SK-N-SH (cell line): Measurements from ENCODE around the gene ZBTB38. TPM values are rescaled to one million over a fixed set of nuclear protein-coding genes. Genes with fewer than 3 reads are reported as not detected.
A peak's percentile ranks its signal among the peaks of the same experiment; 100 is the strongest.

ENCODE experiments used
- CTCF ChIA-PET: fragments of 300-600, 350-600 bp; formaldehyde crosslinking; extraction: SDS; loops from one replicate; lab custom pipeline; 2021; lab: Yijun Ruan, JAX
- POLR2A ChIA-PET: fragments of 350-600 bp; sonication (Branson Sonifier 250); formaldehyde crosslinking; extraction: SDS; loops from one replicate; lab custom pipeline; 2020; ENCODE audit warnings: antibody characterized with exemption, inconsistent platforms; lab: Yijun Ruan, JAX
- DNase-seq: peaks from one replicate; pipeline ENCODE4 v3.0.0; 2012
- H2AFZ ChIP-seq: fragments of 200-600 bp; sonication (generic); 2 replicates; pipeline ENCODE4 v1.8.1; 2016; ENCODE audit warnings: antibody characterized with exemption, mild to moderate bottlenecking, low read depth
- H3F3A ChIP-seq: fragments of 200-600 bp; sonication (generic); replicated peaks from 2 replicates; pipeline ENCODE3; 2016; ENCODE audit warnings: antibody characterized with exemption, mild to moderate bottlenecking; ENCODE audit not compliant: insufficient read depth
- H3K27ac ChIP-seq, 2 experiments: fragments of 200-500 bp in 1 of 2; fragments of 200-600 bp in 1 of 2; sonication (Bioruptor generic) in 1 of 2; sonication (generic), shearing (Covaris generic) in 1 of 2; 2 replicates each; pipeline versions ENCODE4 v1.5.1 to v1.6.1; 2014 to 2016; ENCODE audit warnings: low read depth in 2 of 2, inconsistent platforms in 1 of 2, low read length in 1 of 2, mild to moderate bottlenecking in 1 of 2, mixed read lengths in 1 of 2
- H3K27me3 ChIP-seq: fragments of 200-600 bp; sonication (generic), shearing (Covaris generic); 2 replicates; pipeline ENCODE4 v1.6.1; 2016; ENCODE audit warnings: mixed run types; ENCODE audit not compliant: insufficient read depth
- H3K36me3 ChIP-seq, 2 experiments: fragments of 200-500 bp in 1 of 2; fragments of 200-600 bp in 1 of 2; sonication (Bioruptor generic) in 1 of 2; sonication (generic) in 1 of 2; replicated peaks in 1 of 2; 2 replicates each; pipeline versions ENCODE3 to v1.5.1; 2014 to 2016; ENCODE audit warnings: low read length in 1 of 2, mild to moderate bottlenecking in 1 of 2; ENCODE audit not compliant: insufficient read depth in 2 of 2, control insufficient read depth in 1 of 2
- H3K4me1 ChIP-seq, 2 experiments: fragments of 200-500 bp in 1 of 2; fragments of 200-600 bp in 1 of 2; sonication (Bioruptor generic) in 1 of 2; sonication (generic), shearing (Covaris generic) in 1 of 2; 2 replicates each; pipeline versions ENCODE4 v1.5.1 to v1.6.1; 2014 to 2016; ENCODE audit warnings: low read depth in 1 of 2, low read length in 1 of 2, mixed run types in 1 of 2; ENCODE audit not compliant: insufficient read depth in 2 of 2, control insufficient read depth in 1 of 2
- H3K4me2 ChIP-seq: fragments of 200-600 bp; sonication (generic), shearing (Covaris generic); 2 replicates; pipeline ENCODE4 v1.6.1; 2017; ENCODE audit warnings: mixed run types
- H3K4me3 ChIP-seq, 2 experiments: fragments of 200-500 bp in 1 of 2; fragments of 200-600 bp in 1 of 2; sonication (Bioruptor generic) in 1 of 2; sonication (generic), shearing (Covaris generic) in 1 of 2; 2 replicates each; pipeline versions ENCODE4 v1.5.1 to v1.8.1; 2014 to 2016; ENCODE audit warnings: low read depth in 2 of 2, inconsistent platforms in 1 of 2, low read length in 1 of 2, mild to moderate bottlenecking in 1 of 2, mixed read lengths in 1 of 2, moderate library complexity in 1 of 2
- H3K79me2 ChIP-seq: fragments of 200-600 bp; sonication (generic); 2 replicates; pipeline ENCODE4 v1.8.1; 2017; ENCODE audit warnings: mild to moderate bottlenecking; ENCODE audit not compliant: insufficient read depth
- H3K9ac ChIP-seq: fragments of 200-600 bp; sonication (generic); 2 replicates; pipeline ENCODE4 v1.6.1; 2017; ENCODE audit warnings: mixed run types
- H3K9me2 ChIP-seq: fragments of 200-600 bp; sonication (generic); 2 replicates; pipeline ENCODE4 v1.6.1; 2017; ENCODE audit warnings: mixed run types
- H3K9me3 ChIP-seq: fragments of 200-600 bp; sonication (generic); 2 replicates; pipeline ENCODE4 v1.6.1; 2017; ENCODE audit warnings: mixed run types, mild to moderate bottlenecking, moderate library complexity
- H4K20me1 ChIP-seq: fragments of 200-600 bp; sonication (generic); 2 replicates; pipeline ENCODE4 v1.6.1; 2017; ENCODE audit warnings: mild to moderate bottlenecking, mixed run types; ENCODE audit not compliant: insufficient read depth
- CHD2 ChIP-seq: fragments of 150-350 bp; IDR thresholded peaks from 2 replicates; pipeline ENCODE4 v1.6.1; 2018; ENCODE audit warnings: low read length; ENCODE audit not compliant: partially characterized antibody
- ELF1 ChIP-seq: IDR thresholded peaks from 2 replicates; pipeline ENCODE4 v1.4.0; 2012
- FOXJ3 ChIP-seq: sonication (generic); formaldehyde crosslinking; IDR thresholded peaks from 2 replicates; pipeline ENCODE4 v1.5.1; 2020; ENCODE audit warnings: mild to moderate bottlenecking, missing genetic modification reagents
- FOXM1 ChIP-seq: IDR thresholded peaks from 2 replicates; pipeline ENCODE4 v1.4.0; 2012; ENCODE audit warnings: low read depth, mild to moderate bottlenecking
- GABPA ChIP-seq: IDR thresholded peaks from 2 replicates; pipeline ENCODE4 v1.4.0; 2012; ENCODE audit warnings: low read depth, mild to moderate bottlenecking
- MEF2A ChIP-seq: IDR thresholded peaks from 2 replicates; pipeline ENCODE4 v1.4.0; 2012; ENCODE audit warnings: low read depth, borderline replicate concordance
- MXI1 ChIP-seq: IDR thresholded peaks from 2 replicates; pipeline ENCODE4 v1.6.1; 2012; ENCODE audit warnings: mild to moderate bottlenecking, low read depth, low read length, improper control_type of control experiment
- POLR2AphosphoS5 ChIP-seq: IDR thresholded peaks from 2 replicates; pipeline ENCODE4 v1.6.1; 2012; ENCODE audit warnings: low read depth, low read length
- RAD21 ChIP-seq: IDR thresholded peaks from 2 replicates; pipeline ENCODE4 v1.6.1; 2012; ENCODE audit warnings: mild to moderate bottlenecking, low read length
- RCOR1 ChIP-seq: fragments of 150-350 bp; IDR thresholded peaks from 2 replicates; pipeline ENCODE4 v1.6.1; 2017; ENCODE audit warnings: antibody characterized with exemption, low read length
- RFX5 ChIP-seq: IDR thresholded peaks from 2 replicates; pipeline ENCODE4 v1.6.1; 2012; ENCODE audit warnings: mild to moderate bottlenecking, improper control_type of control experiment, low read length
- RXRA ChIP-seq: IDR thresholded peaks from 2 replicates; pipeline ENCODE4 v1.4.0; 2012; ENCODE audit warnings: low read depth, mild to moderate bottlenecking, borderline replicate concordance
- TCF12 ChIP-seq: IDR thresholded peaks from 2 replicates; pipeline ENCODE4 v1.4.0; 2012
- polyA plus RNA-seq, 3 experiments: library from polyadenylated mRNA; depleted of rRNA; stranded (reverse); fragments of >200 nt; gene quantifications; 2 replicates each; pipeline ENCODE4 v1.2.3, GENCODE V29; 2012
- TF ChIP-seq, protein P1 (sequence below): IDR thresholded peaks from 2 replicates; pipeline ENCODE4 v1.6.1; 2012; ENCODE audit warnings: mild to moderate bottlenecking, low read depth, low read length, moderate library complexity
- TF ChIP-seq, protein P2 (sequence below): IDR thresholded peaks from 2 replicates; pipeline ENCODE4 v1.4.0; 2012; ENCODE audit warnings: low read depth, borderline replicate concordance
- TF ChIP-seq, protein P3 (sequence below): fragments of 150-350 bp; IDR thresholded peaks from 2 replicates; pipeline ENCODE4 v1.6.1; 2017; ENCODE audit warnings: antibody characterized with exemption, low read length, low read depth, borderline replicate concordance
- TF ChIP-seq, protein P4 (sequence below): fragments of 150-350 bp; IDR thresholded peaks from 2 replicates; pipeline ENCODE4 v1.6.1; 2016; ENCODE audit warnings: mild to moderate bottlenecking, low read depth, low read length

Gene ZBTB38
- polyA plus RNA-seq, 1 of the 3 experiments (the other 2 are of a cell fraction), result 10.1 TPM

DNA sequence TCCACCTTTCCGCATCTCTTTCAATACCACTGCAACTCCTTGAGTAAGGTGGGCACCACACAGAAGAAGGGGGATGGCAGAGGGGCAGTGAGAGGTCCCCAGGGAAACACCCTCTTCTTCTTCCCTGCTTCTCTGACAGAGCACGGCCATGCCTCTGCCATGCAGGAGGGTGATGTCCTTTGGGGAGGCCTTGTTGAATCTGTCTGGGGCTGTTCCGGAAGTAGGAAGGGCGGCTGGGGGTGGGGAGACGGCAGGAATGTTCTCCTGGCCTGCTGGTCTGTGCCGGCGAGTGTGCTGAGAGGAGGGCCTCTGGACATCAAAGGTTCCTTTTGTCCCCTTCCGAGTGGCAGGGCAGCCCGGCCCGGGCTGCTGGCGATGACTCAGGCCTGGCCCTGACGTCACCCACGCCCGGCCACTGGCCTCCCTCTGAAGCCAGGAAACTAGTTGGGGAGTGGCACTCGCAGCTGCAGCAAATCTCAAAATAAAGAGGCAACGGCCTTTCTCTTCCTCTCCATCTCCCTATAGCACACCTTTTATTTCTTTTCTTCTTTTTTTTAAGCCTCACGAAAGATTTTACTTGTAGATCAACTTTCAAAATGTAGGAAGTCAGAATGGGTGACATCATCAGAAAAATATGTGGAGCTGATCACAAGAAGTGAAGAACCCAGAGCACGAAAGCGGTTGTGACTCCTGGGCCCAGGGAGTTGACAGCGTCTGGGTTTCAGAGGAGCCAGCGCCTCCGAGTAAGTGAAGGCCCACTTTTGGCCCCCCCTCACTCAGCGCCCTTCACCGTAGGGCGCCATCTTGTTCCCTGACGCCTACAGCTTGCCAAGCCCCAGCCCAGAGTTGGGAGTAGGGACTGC lies at the start of gene ZBTB38 (continued):
- TF ChIP-seq, protein P1, sequence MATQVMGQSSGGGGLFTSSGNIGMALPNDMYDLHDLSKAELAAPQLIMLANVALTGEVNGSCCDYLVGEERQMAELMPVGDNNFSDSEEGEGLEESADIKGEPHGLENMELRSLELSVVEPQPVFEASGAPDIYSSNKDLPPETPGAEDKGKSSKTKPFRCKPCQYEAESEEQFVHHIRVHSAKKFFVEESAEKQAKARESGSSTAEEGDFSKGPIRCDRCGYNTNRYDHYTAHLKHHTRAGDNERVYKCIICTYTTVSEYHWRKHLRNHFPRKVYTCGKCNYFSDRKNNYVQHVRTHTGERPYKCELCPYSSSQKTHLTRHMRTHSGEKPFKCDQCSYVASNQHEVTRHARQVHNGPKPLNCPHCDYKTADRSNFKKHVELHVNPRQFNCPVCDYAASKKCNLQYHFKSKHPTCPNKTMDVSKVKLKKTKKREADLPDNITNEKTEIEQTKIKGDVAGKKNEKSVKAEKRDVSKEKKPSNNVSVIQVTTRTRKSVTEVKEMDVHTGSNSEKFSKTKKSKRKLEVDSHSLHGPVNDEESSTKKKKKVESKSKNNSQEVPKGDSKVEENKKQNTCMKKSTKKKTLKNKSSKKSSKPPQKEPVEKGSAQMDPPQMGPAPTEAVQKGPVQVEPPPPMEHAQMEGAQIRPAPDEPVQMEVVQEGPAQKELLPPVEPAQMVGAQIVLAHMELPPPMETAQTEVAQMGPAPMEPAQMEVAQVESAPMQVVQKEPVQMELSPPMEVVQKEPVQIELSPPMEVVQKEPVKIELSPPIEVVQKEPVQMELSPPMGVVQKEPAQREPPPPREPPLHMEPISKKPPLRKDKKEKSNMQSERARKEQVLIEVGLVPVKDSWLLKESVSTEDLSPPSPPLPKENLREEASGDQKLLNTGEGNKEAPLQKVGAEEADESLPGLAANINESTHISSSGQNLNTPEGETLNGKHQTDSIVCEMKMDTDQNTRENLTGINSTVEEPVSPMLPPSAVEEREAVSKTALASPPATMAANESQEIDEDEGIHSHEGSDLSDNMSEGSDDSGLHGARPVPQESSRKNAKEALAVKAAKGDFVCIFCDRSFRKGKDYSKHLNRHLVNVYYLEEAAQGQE, result peak; percentile 50; the same call in 1 of the 2 replicates
- peak; percentile 77 for TF ChIP-seq TCF12
- TF ChIP-seq MXI1, result no peak
- TF ChIP-seq, protein P2, sequence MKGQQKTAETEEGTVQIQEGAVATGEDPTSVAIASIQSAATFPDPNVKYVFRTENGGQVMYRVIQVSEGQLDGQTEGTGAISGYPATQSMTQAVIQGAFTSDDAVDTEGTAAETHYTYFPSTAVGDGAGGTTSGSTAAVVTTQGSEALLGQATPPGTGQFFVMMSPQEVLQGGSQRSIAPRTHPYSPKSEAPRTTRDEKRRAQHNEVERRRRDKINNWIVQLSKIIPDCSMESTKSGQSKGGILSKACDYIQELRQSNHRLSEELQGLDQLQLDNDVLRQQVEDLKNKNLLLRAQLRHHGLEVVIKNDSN, result no peak
- peak; percentile 77 for TF ChIP-seq ELF1
- TF ChIP-seq RCOR1, result no peak
- peak; percentile 18 for TF ChIP-seq CHD2
- no peak for TF ChIP-seq RFX5
- TF ChIP-seq MEF2A, result peak; percentile 43; the same call in 1 of the 2 replicates
- no peak for TF ChIP-seq FOXJ3 (CRISPR knock-in tag)

DNA sequence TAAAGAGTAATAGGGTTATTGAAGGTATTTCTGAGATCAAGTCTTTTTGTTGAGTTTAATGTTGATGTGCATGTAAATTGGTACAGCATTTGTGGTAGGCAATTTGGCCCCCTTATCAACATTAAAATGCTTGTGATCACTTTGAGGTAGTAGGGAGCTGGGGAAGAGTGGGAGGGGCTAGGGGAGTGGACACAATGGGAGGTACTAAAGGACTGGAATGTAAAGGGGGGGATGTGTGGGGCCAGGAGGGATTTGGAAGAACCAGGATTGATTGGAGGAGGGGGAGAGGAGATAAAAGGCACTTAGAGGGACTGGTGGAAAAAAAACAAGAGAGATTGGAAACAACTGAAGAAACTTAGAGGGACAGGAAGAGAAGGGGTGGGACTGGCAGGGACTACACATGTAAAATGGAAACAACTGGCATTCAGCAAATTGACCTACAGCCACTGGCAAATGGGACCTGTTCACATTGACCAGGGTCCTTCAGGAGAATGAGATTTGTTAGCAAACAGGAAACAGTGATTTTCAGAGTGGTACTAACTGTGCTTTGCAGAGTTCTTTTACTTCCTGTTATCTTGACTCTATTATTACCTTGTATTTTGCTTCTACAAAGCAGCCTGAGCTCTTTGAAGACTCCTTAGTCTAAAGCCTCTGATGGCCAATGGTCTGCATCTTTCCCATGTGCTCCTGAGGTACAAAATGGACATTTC lies 47.8 kb upstream of the ZBTB38 start:
- no peaks in the 10 kb centered on the region for H3K79me2 ChIP-seq
- no peaks in the 10 kb centered on the region for H3K36me3 ChIP-seq
- no peaks in the 10 kb centered on the region for H3K9me2 ChIP-seq
- CTCF ChIA-PET, result no interaction called here
- H3K27me3 ChIP-seq, result no peaks in the 10 kb centered on the region
- DNase-seq, result no peak
- H2AFZ ChIP-seq, result no peak overlapping the region; the same call in 1 of the 2 replicates
- no peak overlapping the region for H3K9ac ChIP-seq
- no peak overlapping the region for H3K27ac ChIP-seq
- no peaks in the 10 kb centered on the region for H3F3A ChIP-seq
- no peaks in the 10 kb centered on the region for H4K20me1 ChIP-seq
- no peaks in the 10 kb centered on the region for H3K9me3 ChIP-seq
- no peaks in the 10 kb centered on the region for H3K4me1 ChIP-seq
- POLR2A ChIA-PET, result interaction anchor here (1.4 kb wide), 1 partner anchor 9 kb away, joined by 4 read pairs; no protein-coding TSS in a partner anchor
- H3K4me3 ChIP-seq, result no peak overlapping the region
- no peak overlapping the region for H3K4me2 ChIP-seq
- TF ChIP-seq ELF1, result no peak
- TF ChIP-seq GABPA, result no peak
- TF ChIP-seq, protein P2, result no peak
- no peak for TF ChIP-seq RXRA
- TF ChIP-seq, protein P1, result no peak
- TF ChIP-seq RAD21, result no peak
- TF ChIP-seq, protein P3, sequence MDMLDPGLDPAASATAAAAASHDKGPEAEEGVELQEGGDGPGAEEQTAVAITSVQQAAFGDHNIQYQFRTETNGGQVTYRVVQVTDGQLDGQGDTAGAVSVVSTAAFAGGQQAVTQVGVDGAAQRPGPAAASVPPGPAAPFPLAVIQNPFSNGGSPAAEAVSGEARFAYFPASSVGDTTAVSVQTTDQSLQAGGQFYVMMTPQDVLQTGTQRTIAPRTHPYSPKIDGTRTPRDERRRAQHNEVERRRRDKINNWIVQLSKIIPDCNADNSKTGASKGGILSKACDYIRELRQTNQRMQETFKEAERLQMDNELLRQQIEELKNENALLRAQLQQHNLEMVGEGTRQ, result no peak
- TF ChIP-seq TCF12, result no peak
- TF ChIP-seq, protein P4, sequence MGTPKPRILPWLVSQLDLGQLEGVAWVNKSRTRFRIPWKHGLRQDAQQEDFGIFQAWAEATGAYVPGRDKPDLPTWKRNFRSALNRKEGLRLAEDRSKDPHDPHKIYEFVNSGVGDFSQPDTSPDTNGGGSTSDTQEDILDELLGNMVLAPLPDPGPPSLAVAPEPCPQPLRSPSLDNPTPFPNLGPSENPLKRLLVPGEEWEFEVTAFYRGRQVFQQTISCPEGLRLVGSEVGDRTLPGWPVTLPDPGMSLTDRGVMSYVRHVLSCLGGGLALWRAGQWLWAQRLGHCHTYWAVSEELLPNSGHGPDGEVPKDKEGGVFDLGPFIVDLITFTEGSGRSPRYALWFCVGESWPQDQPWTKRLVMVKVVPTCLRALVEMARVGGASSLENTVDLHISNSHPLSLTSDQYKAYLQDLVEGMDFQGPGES, result no peak
- no peak for TF ChIP-seq POLR2AphosphoS5
- no peak for TF ChIP-seq MEF2A
- TF ChIP-seq FOXM1, result no peak
